KMS-11 (cell line): Measurements from ENCODE around the gene TLR1.

Experiments
- H2AFZ ChIP-seq: fragments of 200-600 bp; sonication (generic); 2 replicates; pipeline ENCODE4 v1.6.1; 2016; ENCODE audit warnings: antibody characterized with exemption, mixed run types, low read depth
- H3K27ac ChIP-seq: fragments of 200-600 bp; sonication (generic); 2 replicates; pipeline ENCODE4 v1.6.1; 2016; ENCODE audit warnings: mild to moderate bottlenecking, mixed run types
- H3K27me3 ChIP-seq: fragments of 200-600 bp; sonication (generic); 2 replicates; pipeline ENCODE4 v1.6.1; 2017; ENCODE audit warnings: mild to moderate bottlenecking, low read depth, mixed run types, moderate library complexity; ENCODE audit not compliant: insufficient read depth
- H3K36me3 ChIP-seq: fragments of 200-600 bp; sonication (generic); 2 replicates; pipeline ENCODE4 v1.6.1; 2017; ENCODE audit warnings: mild to moderate bottlenecking, mixed run types; ENCODE audit not compliant: insufficient read depth
- H3K4me1 ChIP-seq: fragments of 200-600 bp; sonication (generic); 2 replicates; pipeline ENCODE4 v1.6.1; 2016; ENCODE audit warnings: mild to moderate bottlenecking, low read depth, mixed run types; ENCODE audit not compliant: poor library complexity, severe bottlenecking
- H3K4me2 ChIP-seq: fragments of 200-600 bp; sonication (generic); 2 replicates; pipeline ENCODE4 v1.7.0; 2016; ENCODE audit warnings: mild to moderate bottlenecking, mixed run types
- H3K4me3 ChIP-seq: fragments of 200-600 bp; sonication (generic); IDR thresholded peaks from 2 replicates; pipeline ENCODE4 v1.6.1; 2017; ENCODE audit warnings: low read depth, low read length, mixed read lengths; ENCODE audit not compliant: insufficient read depth
- H3K79me2 ChIP-seq: fragments of 200-600 bp; sonication (generic); 2 replicates; pipeline ENCODE4 v1.6.1; 2016; ENCODE audit warnings: low read depth, mixed run types; ENCODE audit not compliant: insufficient read depth
- H3K9ac ChIP-seq: fragments of 200-600 bp; sonication (generic); 2 replicates; pipeline ENCODE4 v1.6.1; 2016; ENCODE audit warnings: mild to moderate bottlenecking, mixed run types
- H4K20me1 ChIP-seq: fragments of 200-600 bp; sonication (generic); 2 replicates; pipeline ENCODE4 v1.6.1; 2016; ENCODE audit warnings: mild to moderate bottlenecking, mixed run types; ENCODE audit not compliant: insufficient read depth
- TF ChIP-seq, protein P1 (sequence below): fragments of 200-600 bp; sonication (generic); conservative IDR thresholded peaks from 2 replicates; pipeline ENCODE4 v1.6.1; 2017; ENCODE audit warnings: low read depth, mild to moderate bottlenecking, antibody characterized with exemption, low read length, moderate library complexity, mixed read lengths

Gene TLR1

GRCh38 chr4:38805530-38806145 lies 1.0 kb upstream of the TLR1 start:
- Histone ChIP-seq H3K27me3 (no peaks in the 10 kb centered on the region), H3K9ac (no peak overlapping the region), H3K27ac (no peak overlapping the region), H3K4me1 (peaks cover 30% of the 10 kb centered on the region), H3K4me3 (no peak overlapping the region), H4K20me1 (no peaks in the 10 kb centered on the region), H2AFZ (peak overlapping the region; percentile 28; the same call in 1 of the 2 replicates), H3K4me2 (peak overlapping the region; percentile 78), H3K36me3 (no peaks in the 10 kb centered on the region), H3K79me2 (no peaks in the 10 kb centered on the region)
- TF ChIP-seq, protein P1, sequence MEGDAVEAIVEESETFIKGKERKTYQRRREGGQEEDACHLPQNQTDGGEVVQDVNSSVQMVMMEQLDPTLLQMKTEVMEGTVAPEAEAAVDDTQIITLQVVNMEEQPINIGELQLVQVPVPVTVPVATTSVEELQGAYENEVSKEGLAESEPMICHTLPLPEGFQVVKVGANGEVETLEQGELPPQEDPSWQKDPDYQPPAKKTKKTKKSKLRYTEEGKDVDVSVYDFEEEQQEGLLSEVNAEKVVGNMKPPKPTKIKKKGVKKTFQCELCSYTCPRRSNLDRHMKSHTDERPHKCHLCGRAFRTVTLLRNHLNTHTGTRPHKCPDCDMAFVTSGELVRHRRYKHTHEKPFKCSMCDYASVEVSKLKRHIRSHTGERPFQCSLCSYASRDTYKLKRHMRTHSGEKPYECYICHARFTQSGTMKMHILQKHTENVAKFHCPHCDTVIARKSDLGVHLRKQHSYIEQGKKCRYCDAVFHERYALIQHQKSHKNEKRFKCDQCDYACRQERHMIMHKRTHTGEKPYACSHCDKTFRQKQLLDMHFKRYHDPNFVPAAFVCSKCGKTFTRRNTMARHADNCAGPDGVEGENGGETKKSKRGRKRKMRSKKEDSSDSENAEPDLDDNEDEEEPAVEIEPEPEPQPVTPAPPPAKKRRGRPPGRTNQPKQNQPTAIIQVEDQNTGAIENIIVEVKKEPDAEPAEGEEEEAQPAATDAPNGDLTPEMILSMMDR, result no peak

DNA sequence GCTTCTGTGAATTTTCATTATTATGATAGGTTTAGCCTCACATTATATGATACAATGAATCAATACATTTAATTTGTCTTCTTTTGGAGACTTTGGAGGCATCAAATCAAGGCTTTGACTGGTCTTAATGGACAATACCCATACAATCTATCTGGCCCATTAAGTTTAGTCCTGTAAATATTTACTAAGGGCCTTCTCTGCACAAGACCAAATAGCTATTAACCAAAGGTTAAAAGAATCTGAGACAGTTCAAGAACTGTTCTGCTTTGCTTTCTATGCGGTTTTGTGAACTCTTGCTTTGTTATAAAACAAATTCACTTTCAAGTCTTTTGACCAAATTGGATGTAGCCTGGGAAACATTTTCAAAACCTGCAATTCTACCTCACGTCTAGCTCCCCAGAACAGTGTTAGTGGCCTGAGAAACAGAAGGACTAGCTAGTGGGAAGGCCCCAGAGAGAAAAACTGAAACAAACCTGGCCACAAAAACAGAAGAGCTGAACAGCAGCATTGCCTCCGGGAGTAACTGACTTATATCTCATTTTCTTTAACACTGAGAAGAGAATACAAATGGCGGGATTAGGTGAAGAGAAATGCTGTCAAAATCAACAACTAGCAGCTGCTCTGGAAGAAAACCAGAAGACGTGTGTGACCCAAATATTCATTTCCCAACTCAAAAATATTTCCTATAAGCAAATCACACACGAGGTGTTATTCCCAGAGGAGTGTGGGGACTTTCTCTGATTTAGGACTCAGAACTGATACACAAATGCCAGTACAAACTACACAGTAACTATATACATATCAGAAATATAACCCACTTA lies 548 bp downstream of the TLR1 start:
- no peaks in the 10 kb centered on the region for H3K27me3 ChIP-seq
- TF ChIP-seq, protein P1, result no peak
- no peak overlapping the region for H3K4me3 ChIP-seq
- peak overlapping the region; percentile 64 for H2AFZ ChIP-seq
- H4K20me1 ChIP-seq, result no peaks in the 10 kb centered on the region
- H3K4me2 ChIP-seq, result peak overlapping the region; percentile 78
- peak overlapping the region; percentile 83 for H3K27ac ChIP-seq
- H3K9ac ChIP-seq, result peak overlapping the region; percentile 49; the same call in 1 of the 2 replicates
- no peaks in the 10 kb centered on the region for H3K79me2 ChIP-seq
- H3K36me3 ChIP-seq, result no peaks in the 10 kb centered on the region
- peaks cover 30% of the 10 kb centered on the region for H3K4me1 ChIP-seq

DNA sequence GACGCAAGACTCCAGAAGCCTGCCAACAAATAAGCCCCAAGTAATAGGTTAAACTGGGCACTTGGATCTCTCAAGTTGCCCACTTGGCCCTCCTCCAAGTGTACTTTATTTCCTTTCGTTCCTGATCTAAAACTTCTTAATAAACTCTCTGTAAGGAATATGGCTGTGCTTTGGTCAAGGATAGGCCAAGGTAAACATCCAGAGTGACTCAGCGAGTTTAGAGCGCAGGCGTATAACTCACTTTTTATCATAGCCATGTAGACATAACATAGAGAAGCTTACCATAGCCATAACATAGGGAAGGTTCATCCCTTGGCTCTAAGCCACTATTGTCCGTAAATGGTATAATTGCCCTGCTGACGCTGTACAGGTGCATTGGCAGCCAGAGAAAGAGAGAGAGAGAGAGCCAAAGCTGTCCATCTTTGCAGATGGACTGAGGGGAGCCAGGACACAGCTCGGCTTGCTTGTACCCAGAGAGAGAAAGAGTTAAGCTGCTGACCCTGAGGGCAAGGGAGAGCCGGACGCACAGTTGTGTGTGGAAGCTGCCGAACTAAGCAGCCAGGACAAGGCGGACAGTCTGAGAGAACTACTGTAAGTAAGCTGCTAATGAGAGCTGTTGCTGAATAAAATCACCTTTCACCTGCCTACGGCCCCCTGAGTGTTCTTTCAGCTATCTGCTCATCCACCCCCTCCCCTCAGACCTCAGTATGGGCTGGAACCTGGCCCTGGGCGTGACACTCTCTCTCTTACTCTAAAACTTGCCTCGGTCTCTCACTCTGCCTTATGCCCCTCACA lies 1.8 kb downstream of the TLR1 start:
- Histone ChIP-seq H3K36me3 (no peaks in the 10 kb centered on the region), H3K27ac (no peak overlapping the region), H3K4me2 (no peak overlapping the region), H3K27me3 (no peaks in the 10 kb centered on the region), H3K9ac (no peak overlapping the region), H2AFZ (no peak overlapping the region), H3K79me2 (no peaks in the 10 kb centered on the region), H3K4me1 (peaks cover 30% of the 10 kb centered on the region), H4K20me1 (no peaks in the 10 kb centered on the region), H3K4me3 (no peak overlapping the region)
- TF ChIP-seq, protein P1, result no peak

DNA sequence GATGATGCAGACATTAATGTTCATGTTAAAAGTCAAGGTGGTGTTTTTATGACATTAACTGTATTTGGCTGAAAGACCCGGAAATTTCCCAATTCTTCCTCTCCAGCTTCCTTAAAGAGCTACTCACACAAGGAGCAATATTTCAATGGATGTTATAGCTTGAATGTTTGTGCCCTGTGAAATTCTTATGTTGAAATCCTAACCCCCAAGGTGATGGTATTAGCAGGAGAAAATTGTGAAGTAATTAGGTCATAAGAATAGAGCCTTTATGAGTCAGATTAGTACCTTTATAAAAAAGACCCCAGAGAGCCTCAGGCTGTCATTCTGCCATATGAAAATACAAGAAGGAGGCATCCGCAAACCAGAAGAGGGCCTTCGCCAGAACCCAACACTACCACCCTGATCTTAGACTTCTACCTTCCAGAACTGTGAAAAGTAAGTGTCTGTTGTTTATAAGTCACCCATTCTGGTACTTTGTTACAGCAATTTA lies 3.6 kb downstream of the TLR1 start:
- Histone ChIP-seq H2AFZ (no peak overlapping the region), H3K9ac (no peak overlapping the region), H3K27me3 (no peaks in the 10 kb centered on the region), H4K20me1 (no peaks in the 10 kb centered on the region), H3K36me3 (no peaks in the 10 kb centered on the region), H3K4me3 (no peak overlapping the region), H3K4me2 (no peak overlapping the region), H3K79me2 (no peaks in the 10 kb centered on the region), H3K27ac (no peak overlapping the region), H3K4me1 (peaks cover 28% of the 10 kb centered on the region)
- TF ChIP-seq, protein P1, result no peak
